Dendritic cell treated with granulocyte-macrophage colony-stimulating factor and Interleukin-4, amounts not matched to agents 40 ng/mL and 50 ng/mL, for 4 days (primary cell): ENCODE measurements around the gene MUC6.
"Not testable (repeated sequence)": the region's sequence is repeated elsewhere in the genome, so short reads cannot be mapped to it uniquely, and the experiment has no call there.

Source experiments
- H3K27ac Mint-ChIP-seq: one replicate; pipeline ENCODE4 v1.8.0; 2022; ENCODE audit warnings: mild to moderate bottlenecking, mixed read lengths
- H3K27me3 Mint-ChIP-seq: one replicate; pipeline ENCODE4 v1.8.0; 2022; ENCODE audit warnings: mild to moderate bottlenecking, mixed read lengths
- H3K36me3 Mint-ChIP-seq: one replicate; pipeline ENCODE4 v1.8.0; 2022; ENCODE audit warnings: low read depth, mixed read lengths
- H3K4me1 Mint-ChIP-seq: one replicate; pipeline ENCODE4 v1.8.0; 2022; ENCODE audit warnings: low read depth, mixed read lengths
- H3K4me3 Mint-ChIP-seq: one replicate; pipeline ENCODE4 v1.8.0; 2022; ENCODE audit warnings: mild to moderate bottlenecking, moderate library complexity, mixed read lengths
- H3K9me3 Mint-ChIP-seq: one replicate; pipeline ENCODE4 v1.8.0; 2022; ENCODE audit warnings: mixed read lengths
- intact Hi-C: fragments of 100-400 bp; cut with micrococcal nuclease; formaldehyde crosslinking; loops from one replicate; pipeline ENCODE4 v1.15.0; 2022

The MUC6 gene

GRCh38 chr11:986270-986951, 50.1 kb downstream of the MUC6 start:
- Mint-ChIP-seq H3K4me1 (peaks cover 36% of the 10 kb centered on the region), H3K9me3 (no peaks in the 10 kb centered on the region), H3K27me3 (no peaks in the 10 kb centered on the region), H3K36me3 (peaks cover 100% of the 10 kb centered on the region), H3K4me3 (no peak overlapping the region), H3K27ac (no peak overlapping the region)
- intact Hi-C loops: no loop called here

- Mint-ChIP-seq H3K27me3 (no peaks in the 10 kb centered on the region), H3K4me1 (peaks cover 33% of the 10 kb centered on the region), H3K36me3 (peaks cover 100% of the 10 kb centered on the region), H3K4me3 (no peak overlapping the region), H3K27ac (no peak overlapping the region), H3K9me3 (no peaks in the 10 kb centered on the region)
- intact Hi-C loops: no loop called here
Observed at GRCh38 chr11:985848-986247, 50.7 kb downstream of the MUC6 start.

DNA sequence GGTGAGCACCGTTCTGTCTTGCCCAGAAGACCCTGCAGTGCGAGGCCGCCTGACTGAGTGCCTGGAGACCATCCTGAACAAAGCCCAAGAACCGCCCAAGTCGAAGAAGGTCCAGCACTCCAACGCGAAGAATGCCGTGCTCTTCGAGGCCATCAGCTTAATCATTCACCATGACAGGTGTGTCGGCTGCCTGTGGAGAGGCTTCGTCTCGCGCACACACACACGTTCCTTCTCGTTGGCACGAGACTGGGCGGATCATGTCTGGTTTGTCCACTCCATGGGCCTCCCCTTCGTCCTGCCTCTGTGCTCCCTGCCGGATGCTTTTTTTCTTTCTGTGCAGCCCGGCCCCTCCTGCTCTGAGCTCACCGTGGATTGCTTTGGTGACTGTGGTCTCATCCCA, 51.1 kb downstream of the MUC6 start:
- H3K36me3 Mint-ChIP-seq: peaks cover 100% of the 10 kb centered on the region
- no peaks in the 10 kb centered on the region for H3K27me3 Mint-ChIP-seq
- H3K27ac Mint-ChIP-seq: no peak overlapping the region
- no peaks in the 10 kb centered on the region for H3K9me3 Mint-ChIP-seq
- intact Hi-C loops: no loop called here
- peaks cover 35% of the 10 kb centered on the region for H3K4me1 Mint-ChIP-seq
- no peak overlapping the region for H3K4me3 Mint-ChIP-seq

GRCh38 chr11:984546-984945, 52.0 kb downstream of the MUC6 start:
- Mint-ChIP-seq H3K27me3 (no peaks in the 10 kb centered on the region), H3K36me3 (peaks cover 96% of the 10 kb centered on the region), H3K27ac (no peak overlapping the region), H3K4me3 (no peak overlapping the region), H3K9me3 (no peaks in the 10 kb centered on the region), H3K4me1 (peaks cover 27% of the 10 kb centered on the region)
- intact Hi-C loops: no loop called here

- intact Hi-C loops: no loop called here
- Mint-ChIP-seq H3K9me3 (no peaks in the 10 kb centered on the region), H3K4me1 (peaks cover 17% of the 10 kb centered on the region), H3K4me3 (no peak overlapping the region), H3K27ac (no peak overlapping the region), H3K36me3 (peaks cover 96% of the 10 kb centered on the region), H3K27me3 (no peaks in the 10 kb centered on the region)
Observed at GRCh38 chr11:981764-982163, 54.8 kb downstream of the MUC6 start.

DNA sequence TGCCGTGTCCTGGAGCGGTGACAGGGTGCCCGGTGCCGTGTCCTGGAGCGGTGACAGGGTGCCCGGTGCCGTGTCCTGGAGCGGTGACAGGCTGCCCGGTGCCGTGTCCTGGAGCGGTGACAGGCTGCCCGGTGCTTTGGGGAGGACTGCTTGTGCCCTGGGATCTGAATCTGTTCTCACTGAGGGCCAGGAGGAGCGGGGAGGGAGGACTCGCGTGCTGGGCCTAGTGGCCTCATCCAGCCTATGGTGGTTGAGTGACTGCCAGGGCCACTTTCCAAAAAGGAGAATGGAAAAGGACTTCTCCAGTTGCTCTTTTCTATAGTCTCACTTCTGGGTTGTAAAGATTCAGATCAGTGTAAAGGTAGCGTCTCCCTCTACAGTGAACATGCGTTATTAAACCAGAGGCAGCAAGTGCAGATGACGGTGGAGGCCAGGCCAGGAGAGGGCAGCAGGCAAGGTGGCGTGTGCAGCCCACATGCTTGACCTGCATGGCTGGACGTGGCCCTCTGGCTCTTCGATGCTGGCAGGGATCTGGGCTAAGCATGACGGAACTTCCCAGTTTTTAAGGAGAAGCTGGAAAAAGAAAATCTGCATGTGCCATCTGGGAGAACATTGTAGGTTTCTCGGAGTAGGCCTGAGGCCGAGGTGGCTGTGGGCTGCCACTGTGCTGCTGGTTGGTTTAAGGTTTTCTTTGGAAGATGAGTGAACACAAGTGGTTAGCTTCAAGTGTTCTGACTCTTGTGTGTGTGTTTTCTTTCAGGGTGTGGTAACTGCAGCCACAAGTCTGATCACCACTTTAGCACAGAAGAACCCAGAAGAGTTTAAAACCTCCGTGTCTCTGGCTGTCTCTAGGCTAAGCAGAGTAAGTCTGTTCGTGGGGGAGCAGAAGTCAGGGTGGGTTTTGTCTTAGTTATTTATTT, 55.8 kb downstream of the MUC6 start:
- Mint-ChIP-seq H3K9me3 (no peaks in the 10 kb centered on the region), H3K36me3 (peaks cover 96% of the 10 kb centered on the region), H3K4me3 (no peak overlapping the region), H3K27ac (no peak overlapping the region), H3K4me1 (peaks cover 23% of the 10 kb centered on the region), H3K27me3 (no peaks in the 10 kb centered on the region)
- intact Hi-C loops: no loop called here

DNA sequence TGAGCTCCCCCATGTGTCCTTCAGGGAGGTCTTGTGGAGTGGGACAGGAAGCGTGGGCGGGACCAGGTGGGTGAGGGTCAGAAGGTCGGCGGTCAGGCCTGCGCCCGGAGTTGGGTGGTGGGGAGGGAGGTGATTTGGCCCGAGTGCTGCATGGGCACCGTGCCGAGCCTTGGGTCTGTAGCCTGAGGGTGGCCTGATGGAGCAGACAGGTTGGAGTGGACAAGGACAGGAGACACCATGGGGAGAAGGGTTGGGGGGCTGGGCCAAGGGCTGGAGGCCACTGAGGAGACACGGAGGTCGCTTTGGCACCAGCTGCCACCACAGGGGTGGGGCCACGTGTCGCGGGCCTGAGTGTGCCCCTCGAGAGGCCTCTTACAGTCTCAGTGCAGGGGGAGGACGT, 57.7 kb downstream of the MUC6 start:
- no peak overlapping the region for H3K4me3 Mint-ChIP-seq

DNA sequence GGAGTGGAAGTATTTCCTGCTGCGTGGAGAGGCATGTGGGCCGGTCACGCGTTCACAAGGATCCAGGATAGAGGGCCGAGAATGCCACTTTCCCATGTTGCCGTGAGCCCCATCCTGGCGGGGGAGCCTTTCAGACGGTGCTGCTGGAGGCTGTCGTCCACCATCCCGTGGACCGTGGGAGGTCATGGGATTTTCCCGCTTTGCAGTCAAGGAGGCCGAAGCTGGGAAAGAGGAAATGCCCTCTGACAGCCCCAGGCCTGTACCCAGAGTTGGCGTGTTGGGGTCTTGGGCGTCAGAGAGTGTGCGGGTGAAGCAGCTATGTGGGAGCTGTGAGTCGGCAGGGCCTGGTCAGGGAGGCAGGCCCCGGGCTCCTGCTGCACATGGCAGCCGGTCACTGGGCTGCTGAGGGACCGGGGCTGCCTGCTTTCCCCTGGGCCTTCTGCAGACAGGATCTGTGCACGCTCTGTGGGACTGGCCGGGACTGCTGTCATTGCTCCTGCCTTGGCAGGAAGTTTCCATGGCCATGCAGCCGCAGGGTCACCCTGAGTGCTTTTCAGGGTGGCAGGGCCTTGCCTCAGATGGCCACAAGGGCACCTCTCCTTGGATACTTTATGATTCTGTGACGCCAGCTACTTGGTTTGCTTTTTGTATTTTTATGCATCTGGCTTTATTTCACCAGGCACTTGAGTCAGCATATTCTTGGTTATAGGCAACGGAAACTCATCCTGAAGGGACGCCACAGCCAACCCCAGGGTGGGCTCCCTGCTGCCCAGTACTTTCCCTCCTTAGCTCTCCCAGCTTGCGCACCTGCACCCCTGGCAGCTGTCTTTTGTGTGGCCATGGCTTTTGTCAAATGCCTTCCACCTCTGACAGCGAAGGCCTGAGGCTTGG, 58.4 kb downstream of the MUC6 start:
- no peak overlapping the region for H3K27ac Mint-ChIP-seq
- H3K4me1 Mint-ChIP-seq: peaks cover 45% of the 10 kb centered on the region
- H3K9me3 Mint-ChIP-seq: no peaks in the 10 kb centered on the region
- peaks cover 96% of the 10 kb centered on the region for H3K36me3 Mint-ChIP-seq
- H3K4me3 Mint-ChIP-seq: no peak overlapping the region
- no peaks in the 10 kb centered on the region for H3K27me3 Mint-ChIP-seq
- intact Hi-C loops: no loop called here

More for the DNA sequence above, 57.7 kb downstream of the MUC6 start:
- H3K27me3 Mint-ChIP-seq: no peaks in the 10 kb centered on the region
- no peak overlapping the region for H3K27ac Mint-ChIP-seq
- intact Hi-C loops: no loop called here
- no peaks in the 10 kb centered on the region for H3K9me3 Mint-ChIP-seq
- peaks cover 96% of the 10 kb centered on the region for H3K36me3 Mint-ChIP-seq
- H3K4me1 Mint-ChIP-seq: peaks cover 38% of the 10 kb centered on the region

DNA sequence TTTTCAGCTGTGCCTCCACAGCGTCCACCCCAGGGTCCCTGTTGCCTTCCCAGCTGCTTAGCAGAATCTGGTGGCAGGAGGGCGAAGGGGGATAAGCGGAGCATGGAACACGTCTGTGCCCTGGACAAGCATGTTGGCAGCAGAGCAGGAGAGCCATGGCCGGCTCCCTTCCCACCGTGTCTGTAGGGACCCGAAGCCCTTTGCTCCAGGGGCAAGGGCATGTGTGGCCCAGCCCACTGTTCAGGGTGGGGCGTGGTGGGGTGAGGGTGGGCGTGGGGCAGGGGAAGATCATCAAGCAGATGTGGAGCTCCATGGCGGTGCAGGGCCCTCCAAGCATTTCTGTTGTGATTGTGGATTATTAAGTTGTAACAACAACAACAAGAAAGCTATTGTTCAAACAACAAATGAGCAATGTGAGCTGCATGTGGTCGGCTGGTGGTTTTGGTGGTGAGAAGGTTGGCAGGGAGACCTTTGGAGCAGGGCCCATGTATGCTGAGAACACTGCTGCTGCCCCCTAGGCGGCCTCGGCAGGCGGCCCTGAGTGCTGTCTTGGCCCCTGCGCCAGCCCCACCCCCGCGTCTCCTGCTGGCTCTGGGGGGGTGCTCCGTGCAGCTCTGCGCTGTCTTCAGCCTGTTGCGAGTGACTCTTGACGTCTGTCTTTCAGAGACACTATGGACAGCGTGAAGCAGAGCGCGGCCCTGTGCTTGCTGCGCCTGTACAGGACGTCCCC, 59.9 kb downstream of the MUC6 start:
- intact Hi-C loops: no loop called here
- H3K27me3 Mint-ChIP-seq: no peaks in the 10 kb centered on the region

GRCh38 chr11:975827-976226, 60.7 kb downstream of the MUC6 start:
- Mint-ChIP-seq H3K27me3 (no peaks in the 10 kb centered on the region), H3K9me3 (no peaks in the 10 kb centered on the region), H3K27ac (no peak overlapping the region), H3K4me1 (peaks cover 64% of the 10 kb centered on the region), H3K36me3 (peaks cover 96% of the 10 kb centered on the region), H3K4me3 (no peak overlapping the region)
- intact Hi-C loops: no loop called here

More for the DNA sequence above, 59.9 kb downstream of the MUC6 start:
- no peaks in the 10 kb centered on the region for H3K9me3 Mint-ChIP-seq
- H3K4me3 Mint-ChIP-seq: no peak overlapping the region
- peaks cover 59% of the 10 kb centered on the region for H3K4me1 Mint-ChIP-seq
- H3K27ac Mint-ChIP-seq: no peak overlapping the region
- H3K36me3 Mint-ChIP-seq: peaks cover 96% of the 10 kb centered on the region

DNA sequence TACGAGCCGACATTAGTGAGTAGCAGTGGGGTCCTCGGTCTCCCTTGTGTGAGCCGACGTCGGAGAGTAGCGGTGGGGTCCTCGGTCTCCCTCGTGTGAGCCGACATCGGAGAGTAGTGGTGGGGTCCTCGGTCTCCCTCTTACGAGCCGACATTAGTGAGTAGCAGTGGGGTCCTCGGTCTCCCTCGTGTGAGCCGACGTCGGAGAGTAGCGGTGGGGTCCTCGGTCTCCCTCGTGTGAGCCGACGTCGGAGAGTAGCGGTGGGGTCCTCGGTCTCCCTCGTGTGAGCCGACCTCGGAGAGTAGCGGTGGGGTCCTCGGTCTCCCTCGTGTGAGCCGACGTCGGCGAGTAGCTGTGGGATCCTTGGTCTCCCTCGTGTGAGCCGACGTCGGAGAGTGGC, 61.1 kb downstream of the MUC6 start:
- H3K27me3 Mint-ChIP-seq, H3K9me3 Mint-ChIP-seq, H3K4me3 Mint-ChIP-seq, H3K27ac Mint-ChIP-seq, intact Hi-C loops: not testable (repeated sequence)
- H3K36me3 Mint-ChIP-seq: peaks cover 96% of the 10 kb centered on the region
- peaks cover 64% of the 10 kb centered on the region for H3K4me1 Mint-ChIP-seq

GRCh38 chr11:973237-973636, 63.3 kb downstream of the MUC6 start:
- no peaks in the 10 kb centered on the region for H3K27me3 Mint-ChIP-seq
- H3K36me3 Mint-ChIP-seq: peaks cover 100% of the 10 kb centered on the region
- H3K9me3 Mint-ChIP-seq: no peaks in the 10 kb centered on the region
- no peak overlapping the region for H3K27ac Mint-ChIP-seq
- peaks cover 75% of the 10 kb centered on the region for H3K4me1 Mint-ChIP-seq
- H3K4me3 Mint-ChIP-seq: no peak overlapping the region
- intact Hi-C loops: no loop called here

GRCh38 chr11:972523-973211, 63.9 kb downstream of the MUC6 start:
- intact Hi-C loops: no loop called here
- peaks cover 100% of the 10 kb centered on the region for H3K36me3 Mint-ChIP-seq
- no peak overlapping the region for H3K27ac Mint-ChIP-seq
- H3K9me3 Mint-ChIP-seq: no peaks in the 10 kb centered on the region
- no peak overlapping the region for H3K4me3 Mint-ChIP-seq
- H3K27me3 Mint-ChIP-seq: no peaks in the 10 kb centered on the region
- peaks cover 76% of the 10 kb centered on the region for H3K4me1 Mint-ChIP-seq
